NK-92 (cell line): ENCODE results near the gene KCNK7.

Experiments used
- DNase-seq: peaks from one replicate; lab custom pipeline; 2025; ENCODE audit not compliant: unreplicated experiment; lab: John Stamatoyannopoulos, UW

KCNK7 gene

DNA sequence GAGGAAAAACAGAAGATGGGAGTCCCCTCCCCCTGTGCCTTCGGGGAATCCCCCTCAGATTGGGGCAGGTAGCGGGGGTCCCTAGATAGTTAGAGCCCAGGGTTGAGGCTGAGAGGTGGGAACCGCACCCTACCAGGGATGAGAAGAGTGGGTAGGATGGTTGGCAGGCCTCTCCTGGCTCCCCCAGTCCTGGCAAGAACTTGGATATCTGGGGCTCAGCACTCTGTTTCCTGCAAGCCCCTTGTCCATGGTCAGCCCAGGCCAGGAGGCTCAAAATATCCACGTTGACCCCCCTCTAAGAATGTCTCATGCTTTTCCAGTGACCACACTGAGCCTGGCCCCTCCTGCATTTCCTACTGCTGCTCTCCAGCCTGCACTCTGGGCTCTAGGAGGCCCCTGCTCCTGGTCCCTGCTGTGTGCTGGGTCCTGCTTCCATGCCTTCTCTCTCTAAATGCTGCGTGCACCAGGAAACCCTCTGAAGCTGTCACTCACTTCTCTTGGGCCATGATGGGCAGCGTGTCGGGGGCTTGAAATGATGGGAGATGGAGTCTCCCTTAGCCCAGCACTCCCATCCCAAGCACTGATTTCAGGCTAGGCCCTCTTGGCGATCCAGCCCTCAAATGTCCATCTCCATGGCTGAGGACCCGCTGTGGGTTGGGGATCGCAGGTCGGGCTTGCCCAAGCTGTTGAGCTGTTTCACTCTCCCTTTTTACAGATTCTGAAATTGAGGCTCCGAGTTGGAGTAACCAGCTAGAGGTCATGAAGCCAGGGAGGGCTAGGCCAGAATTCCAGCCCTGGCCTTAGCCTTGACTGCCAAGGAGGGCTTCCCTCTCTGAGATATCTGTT is 16.4 kb upstream of the KCNK7 start:
- DNase-seq, result no peak

DNA sequence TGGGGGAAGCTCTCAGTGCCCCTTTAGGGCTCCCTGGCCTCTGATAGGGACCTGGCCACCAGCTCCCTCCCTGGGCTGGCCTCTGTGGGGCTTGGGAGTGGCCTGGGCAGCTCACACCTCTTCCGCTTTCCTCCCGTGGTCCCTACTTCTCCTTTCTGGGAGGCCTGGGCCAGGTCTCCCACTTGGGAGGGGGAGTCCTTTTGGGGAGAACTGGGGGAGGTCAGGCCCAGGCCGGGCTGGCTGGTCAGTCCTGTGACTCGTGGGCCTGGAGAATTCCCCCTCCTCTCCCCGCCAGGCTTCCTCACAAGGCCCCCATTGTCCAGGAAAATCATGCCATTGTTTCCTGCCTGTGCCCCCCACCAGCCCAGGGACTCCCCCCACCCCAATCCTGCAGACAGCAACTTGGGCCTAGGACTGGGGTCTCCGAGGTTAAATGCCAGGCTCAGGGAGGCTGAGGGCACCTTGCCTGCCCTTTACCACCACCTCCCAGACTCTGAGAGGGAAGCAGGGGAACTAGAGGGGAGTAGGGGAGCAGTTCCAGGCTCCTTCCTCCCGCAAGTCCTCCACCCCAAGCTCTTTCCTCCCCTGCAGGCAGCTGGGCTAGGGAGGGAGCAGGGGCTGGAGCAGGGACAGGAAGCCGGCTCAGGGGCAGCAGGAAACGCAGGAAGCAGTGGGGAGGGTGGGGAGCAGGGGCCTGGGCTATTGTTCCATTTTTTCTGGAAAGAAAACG is 15.6 kb upstream of the KCNK7 start:
- DNase-seq, result no peak

DNA sequence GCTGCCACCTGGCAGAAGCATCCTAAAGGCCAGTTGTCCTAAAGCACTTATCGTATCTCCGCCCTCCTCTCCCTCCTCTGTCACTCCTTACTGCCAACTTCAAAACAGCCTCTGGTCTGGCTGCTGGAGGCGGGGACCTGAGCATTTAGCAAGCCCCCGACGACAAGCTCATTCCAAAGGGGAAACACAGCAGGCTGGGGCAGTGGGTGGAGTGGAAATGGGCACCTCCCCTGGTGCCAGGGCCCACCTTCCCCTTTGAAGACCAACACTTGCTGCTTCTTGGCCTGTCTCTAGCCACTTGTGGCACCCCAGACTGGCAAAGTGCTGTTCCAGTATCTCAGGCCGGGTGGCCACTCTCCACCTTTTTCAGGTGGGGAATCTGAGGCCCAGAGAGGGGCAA is 14.8 kb upstream of the KCNK7 start:
- DNase-seq, result no peak

DNA sequence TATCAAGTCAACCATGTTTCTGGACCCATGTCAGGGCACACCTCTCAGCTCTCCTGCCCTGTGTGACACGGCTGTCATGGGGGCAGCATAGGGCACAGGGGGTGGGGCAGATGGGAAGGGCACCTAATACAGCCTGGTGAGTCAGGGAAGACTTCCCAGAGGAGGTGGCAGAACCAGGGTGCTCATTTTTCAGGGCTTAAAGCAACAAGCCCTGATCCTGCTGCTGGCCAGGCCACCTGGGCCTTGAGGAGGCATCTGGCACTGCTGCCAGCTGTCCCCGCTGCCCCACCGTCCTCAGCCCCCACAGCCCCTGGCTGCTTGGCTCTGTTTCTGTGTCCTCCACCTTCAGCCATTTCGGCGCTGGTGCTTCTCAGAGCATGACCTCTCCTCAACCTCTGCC is 14.1 kb upstream of the KCNK7 start:
- DNase-seq, result no peak

DNA sequence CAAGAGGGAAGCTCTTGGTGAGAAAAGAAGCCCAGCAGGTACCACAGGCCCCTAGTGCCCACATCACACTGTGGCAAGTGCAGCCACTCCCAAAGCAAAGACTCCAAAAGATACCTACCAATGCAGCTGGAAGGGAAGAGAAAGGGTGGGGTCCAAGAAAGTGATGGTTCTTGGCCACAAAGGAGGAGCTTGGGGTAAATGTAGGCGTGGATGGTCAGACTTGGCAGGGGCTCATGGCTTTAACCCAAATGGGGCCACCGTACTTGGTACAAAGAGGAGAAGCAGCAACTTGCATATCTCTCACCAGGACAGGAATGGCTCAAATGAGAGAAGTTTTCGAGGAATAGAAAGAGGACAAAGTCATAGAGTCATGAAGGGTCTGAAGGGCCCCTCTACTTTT is 13.6 kb upstream of the KCNK7 start:
- DNase-seq, result no peak

DNA sequence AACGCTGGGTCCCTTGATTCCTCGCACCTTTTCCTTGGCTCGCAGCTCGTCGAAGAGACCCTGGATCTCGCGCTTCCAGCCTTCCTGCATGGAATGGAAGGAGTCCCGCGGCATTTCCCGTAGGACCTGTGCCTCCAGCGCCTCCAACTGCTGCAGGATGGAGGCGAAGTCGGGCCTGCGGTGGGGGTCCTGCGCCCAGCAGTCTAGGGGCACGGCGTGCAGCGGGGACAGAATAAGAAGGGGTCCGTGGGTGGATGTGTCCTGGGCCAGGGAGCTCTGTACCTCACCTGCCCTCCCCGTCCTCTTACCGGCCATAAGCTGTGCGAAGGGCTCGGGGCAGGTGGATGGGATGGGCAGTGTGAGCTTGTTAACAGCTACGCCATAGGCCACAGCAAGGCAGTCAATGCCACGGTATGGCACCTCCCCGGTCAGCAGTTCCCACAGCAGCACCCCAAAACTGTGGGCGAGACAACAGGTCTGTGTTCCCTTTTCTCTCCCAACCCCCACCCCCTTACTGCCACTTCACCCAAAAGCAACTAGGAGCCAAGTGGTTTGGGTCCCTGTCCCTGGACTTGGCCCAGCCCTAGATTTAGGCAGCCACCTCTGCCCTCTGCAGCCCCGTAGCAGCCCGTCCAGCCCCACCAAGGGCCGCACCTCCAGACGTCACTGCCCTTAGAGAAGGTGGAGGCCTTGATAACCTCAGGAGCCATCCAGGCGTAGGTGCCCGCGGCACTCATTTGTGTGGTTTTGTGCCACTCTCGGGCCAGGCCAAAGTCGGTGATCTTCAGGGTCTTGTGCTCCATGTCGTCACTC is 12.2 kb upstream of the KCNK7 start:
- DNase-seq, result no peak

DNA sequence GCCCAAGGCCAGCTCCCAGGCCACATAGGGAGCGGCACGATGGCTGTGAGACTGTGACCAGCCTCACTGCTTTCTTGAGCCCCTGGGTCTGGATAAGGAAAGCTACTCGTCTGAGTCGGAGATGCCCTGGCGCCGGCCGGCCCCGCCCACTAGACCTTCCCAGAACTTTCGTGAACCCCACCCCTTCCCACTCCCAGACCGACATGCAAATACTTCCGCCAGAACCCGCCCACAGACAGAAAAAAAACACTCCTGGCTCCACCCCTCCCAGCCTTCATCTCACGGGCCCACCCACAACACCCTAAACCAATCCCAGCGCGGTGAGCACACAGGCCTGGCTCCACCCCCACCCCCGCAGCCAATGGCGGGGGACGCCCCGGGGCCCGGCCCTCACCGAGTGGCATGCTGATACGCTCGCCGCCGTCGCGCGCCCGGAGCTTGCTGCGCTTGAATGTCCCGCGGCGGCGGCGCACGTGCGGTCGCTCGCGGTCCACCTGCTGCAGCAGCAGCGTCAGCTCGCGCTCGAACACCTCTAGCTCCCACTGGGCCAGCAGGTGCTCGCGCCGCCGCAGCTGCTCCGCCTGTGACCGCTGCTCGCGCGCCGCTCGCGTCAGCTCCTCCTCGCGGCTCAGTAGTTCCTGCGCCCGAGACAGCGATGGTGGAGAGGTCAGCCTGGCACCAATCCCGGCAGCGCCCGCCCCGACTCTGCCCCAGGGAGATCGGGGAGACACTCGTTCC is 11.4 kb upstream of the KCNK7 start:
- no peak for DNase-seq

DNA sequence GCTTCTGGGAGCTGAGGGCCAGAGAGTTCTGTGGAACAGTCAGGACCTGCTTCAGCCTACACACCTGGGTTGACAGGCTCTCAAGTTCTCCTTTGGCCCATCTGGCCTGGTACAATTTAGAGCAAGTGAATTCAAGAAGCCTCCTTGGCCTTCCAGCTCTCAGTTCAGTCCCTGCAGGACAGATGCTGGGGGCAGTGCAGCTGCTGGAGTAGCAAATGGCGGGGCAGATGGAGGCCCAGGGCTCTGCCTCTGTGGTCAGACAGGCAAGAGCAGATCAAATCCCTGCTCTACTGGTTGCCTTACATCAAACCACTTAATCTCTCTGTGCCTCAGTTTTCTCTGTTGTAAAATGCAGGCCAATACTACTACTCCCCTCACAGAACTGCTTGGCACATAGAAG is 8.7 kb upstream of the KCNK7 start:
- no peak for DNase-seq

DNA sequence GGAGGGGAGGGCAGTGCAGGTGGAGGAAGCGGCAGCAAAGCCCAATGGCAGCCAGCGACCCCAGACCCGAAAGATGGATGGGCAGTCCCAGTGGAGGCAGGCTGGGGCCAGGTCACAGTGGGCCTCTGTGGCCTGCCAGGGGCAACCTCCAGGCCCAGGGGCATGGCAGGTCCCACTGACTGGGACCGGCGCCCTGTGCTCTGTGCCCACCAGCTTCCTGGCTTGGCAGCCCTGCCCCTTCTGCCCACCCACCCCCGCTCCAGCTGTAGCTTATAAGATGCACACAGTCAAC is 4.3 kb upstream of the KCNK7 start:
- no peak for DNase-seq

DNA sequence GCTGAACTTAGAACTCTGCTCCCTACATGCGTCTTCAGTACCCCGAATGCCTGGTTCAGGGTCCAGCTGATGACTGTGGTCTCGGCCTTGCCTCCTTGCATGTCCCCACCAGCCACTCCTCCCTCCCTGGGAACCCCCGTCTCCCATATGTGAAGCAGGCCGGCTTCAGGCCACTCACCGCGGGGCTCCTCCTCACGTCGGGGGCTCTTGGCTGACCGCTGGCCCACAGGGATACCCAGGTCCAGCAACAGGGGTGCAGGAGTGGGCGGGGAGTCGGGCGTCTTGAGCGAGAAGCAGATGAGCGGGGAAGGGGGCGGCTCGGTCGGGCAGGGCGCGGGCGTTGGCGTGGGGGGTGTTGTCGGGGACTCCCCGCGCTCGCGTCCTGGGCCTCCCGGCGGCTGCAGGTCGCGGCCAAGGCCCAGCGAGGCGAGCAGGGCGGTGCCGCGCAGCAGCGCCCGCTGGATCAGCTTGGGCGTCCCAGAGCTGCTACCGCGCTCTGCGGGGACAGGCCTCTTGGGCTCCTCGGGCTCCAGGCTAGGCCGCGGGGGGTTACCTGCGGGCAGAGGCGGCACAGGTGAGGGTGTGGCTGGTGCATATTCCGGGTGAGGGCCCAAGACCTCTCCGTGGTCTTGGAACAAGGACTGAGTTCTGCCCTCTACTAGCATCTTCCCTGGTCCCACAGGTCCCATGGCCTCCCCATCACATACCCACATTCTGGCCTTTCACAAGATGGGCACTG is 3.8 kb upstream of the KCNK7 start:
- DNase-seq, result no peak

DNA sequence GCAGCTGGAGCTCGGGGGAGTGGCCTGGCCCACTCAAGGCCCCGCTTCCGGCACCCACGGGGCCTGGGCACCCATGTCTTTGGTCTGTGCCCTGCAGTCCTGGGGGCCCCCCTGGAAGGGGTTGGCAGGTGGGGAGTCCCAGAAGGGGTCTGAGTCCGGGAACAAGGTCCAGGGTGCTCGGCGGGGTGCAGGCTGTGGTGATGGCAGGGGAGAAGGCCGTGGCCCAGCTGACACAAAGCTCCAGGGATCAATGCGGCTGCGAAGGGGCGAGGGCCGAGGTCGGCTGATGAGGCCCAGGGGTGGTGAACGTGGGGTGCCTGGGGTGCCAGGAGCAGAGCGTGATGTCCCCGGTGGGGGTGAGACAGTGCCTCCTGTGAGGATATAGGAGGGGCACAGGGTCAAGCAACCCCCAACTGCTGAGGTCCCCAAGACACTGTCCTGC is 2.7 kb upstream of the KCNK7 start:
- DNase-seq, result no peak

DNA sequence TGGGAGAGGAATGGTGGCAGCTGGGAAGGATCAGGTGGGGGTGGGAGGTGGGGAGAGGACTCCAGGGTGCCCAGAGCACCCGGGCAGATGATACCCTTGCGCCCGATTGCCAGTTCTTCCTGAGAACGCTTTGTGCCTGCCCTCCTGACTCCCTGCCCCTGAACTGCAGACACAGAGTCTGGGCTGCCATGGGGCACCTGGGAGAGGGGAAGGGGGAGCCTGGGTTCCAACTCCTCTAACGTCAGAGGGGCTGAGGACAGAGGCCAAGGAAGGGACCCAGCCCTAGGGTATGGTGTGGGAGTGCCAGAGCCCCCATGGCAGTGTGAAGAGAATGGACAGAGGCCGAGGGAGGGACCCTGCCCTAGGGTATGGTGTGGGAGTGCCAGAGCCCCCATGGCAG is 920 bp upstream of the KCNK7 start:
- DNase-seq, result no peak

DNA sequence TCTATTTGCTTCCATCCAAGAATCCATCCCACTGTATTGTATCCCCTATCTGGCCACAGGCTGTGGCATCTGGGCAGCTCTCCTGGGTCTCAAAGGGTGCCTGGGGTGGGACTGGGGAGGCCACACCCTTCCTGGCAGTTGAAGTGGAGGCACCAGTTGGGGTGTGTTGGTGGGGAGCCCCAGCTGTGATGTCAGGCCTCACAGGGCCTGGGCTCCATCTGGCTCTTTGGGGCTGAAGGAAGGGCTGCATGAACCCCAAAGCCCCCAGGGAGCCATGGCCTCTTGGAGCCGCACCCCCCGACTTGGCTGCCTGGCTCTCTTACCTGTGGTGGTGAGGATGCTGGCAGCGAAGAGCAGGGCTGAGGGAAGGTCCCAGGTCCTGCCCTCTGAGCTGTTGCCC is 469 bp downstream of the KCNK7 start:
- no peak for DNase-seq

DNA sequence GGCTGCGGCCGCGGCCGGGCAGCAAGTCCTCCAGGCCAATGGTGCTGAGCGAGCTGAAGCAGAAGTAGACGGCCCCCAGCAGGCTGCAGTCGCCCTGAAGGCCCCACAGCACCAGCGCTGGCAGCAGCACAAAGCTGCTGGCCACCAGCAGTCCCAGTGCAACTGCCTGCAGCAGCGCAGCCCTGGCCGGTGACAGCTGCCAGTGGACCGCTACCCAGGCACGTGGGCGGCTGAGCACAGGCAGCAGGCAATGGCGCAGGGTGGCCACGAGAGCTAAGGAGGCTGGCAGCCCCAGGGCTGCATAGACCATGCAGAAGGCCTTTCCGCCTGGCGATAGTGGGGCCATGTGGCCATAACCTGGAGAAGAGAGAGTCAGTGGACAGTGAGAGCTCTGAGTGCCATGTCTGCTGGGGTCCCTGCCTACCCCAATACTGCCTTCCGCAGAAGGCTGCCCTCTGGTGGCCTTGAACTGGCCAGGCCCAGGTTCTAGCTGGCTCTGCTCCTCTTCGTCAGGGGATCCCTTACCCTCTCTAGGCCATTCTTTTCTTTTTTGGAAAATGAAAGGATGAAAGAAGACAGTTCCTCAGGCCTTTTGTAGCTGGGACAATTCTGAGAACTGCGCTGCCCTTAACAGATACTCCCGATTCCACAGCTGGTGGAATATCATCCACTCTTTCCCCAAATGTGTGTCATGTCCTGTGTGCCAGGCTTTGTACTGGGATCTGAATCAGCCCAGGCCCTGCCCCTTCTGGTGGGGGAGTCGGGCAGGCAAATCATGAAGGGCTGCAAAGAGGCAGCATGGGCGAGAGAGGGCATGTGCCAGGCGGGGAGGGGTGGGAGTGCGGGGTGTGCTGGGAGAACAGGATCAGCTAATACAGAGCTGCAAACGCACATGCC is 1.8 kb downstream of the KCNK7 start:
- DNase-seq, result no peak

DNA sequence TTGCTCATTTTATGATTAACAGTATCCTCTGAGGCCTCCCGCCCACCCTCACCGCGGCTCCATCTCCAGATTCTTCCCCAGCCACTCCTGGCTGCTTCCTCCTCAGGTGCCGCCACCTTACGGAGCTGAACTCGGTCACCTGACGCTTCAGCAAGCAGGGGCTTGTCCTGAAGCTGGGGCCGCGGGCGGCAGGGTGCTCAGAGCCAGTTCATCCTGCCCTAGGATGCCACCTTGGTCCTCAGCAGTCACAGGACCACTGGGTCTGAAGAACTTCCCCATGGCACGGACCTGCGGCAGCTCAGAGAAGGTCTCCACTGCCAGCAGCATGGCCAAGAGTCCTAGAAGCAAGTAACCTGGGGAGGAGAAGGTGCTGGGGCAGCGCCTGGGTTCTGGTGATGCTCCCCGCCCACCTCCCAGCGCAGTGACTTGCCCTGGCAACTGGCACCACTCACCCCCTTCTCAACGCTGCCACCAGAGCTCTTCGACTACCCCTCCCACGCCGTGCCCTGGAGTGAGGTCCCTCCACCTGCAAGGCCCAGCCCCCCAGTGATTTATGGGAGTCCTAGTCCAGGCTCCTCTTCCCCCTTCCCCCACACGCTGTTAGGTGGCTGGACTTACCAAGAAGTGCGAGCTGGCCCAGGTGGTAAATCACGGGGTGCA is 2.6 kb downstream of the KCNK7 start:
- no peak for DNase-seq

DNA sequence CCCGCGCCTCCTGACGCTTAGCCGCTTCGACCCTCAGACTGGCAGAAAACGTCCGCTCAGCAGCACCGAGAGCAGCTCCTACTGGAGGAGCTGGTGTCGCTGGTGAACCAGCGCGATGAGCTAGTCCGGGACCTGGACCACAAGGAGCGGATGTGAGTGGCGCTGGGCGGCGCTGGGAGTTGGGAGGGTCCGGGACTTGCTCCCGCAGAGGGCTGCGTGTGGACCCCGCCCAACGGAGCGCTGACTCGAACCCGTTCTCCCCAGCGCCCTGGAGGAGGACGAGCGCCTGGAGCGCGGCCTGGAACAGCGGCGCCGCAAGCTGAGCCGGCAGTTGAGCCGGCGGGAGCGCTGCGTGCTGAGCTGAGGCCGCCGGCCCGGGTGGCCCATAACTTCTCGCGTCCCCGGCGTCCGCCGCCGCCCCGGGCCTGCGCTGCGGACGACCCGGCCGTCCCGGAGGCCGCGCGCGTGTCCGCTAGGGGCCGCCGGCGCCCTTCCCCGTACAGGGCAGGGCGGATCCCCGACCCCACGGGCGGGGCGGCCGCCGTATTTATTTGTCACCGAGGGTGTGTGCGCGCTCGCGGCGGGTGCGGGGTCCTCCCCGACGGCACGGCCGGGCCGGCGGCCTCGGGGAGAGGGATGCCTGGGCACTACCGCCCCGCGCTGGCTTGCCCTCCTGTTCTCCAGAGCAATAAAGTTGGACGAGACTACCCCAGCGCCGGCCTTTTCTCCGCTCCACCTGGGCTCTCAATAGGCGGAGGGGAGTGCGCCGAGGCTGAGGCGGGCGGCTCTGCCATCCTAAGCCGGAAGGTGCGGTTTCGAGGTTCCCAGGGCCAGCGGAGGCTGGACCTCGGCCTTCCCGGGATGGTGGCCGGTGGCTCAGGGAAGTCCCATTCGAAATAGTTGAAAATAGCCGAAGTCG is 3.4 kb downstream of the KCNK7 start:
- DNase-seq, result no peak

DNA sequence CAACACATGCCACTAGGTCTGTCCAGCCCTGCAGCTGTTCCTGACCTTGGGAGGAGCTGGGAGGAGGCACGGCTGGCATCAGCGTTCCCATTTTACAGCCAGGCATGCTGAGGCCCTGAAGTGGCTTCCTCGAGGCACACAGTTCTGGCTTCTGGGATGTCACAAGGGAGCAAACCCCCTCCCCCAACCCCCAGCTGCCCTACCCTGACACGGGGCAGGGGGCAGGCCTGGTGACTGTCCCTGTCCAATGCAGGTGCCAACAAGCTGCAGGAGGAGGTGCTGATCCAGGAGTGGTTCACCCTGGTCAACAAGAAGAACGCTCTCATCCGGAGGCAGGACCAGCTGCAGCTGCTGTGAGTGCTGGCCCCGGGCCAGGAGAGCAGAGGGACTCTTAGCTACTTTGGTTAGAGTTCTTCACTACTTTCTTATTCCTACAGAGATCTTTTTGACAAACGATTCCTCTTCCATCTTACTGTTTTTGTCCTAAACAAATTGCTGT is 5.3 kb downstream of the KCNK7 start:
- DNase-seq, result no peak
